HL-60 (cell line): ENCODE results near the gene HOXB3.

ENCODE experiments used
- CTCF ChIP-seq: IDR thresholded peaks from one replicate; pipeline ENCODE4 v1.5.1; 2011; ENCODE audit warnings: low read length, control low read depth, inconsistent platforms; ENCODE audit not compliant: insufficient read depth
- REST ChIP-seq: IDR thresholded peaks from 2 replicates; pipeline ENCODE4 v1.6.1; 2012; ENCODE audit warnings: low read depth; ENCODE audit not compliant: insufficient replicate concordance

GRCh38 chr17:48543107-48543853 lies 46.8 kb downstream of the HOXB3 start:
- no peak for TF ChIP-seq CTCF
- TF ChIP-seq REST: no peak
